T-helper 1 cell treated with Interleukin-12 subunit alpha and Interleukin-12 subunit beta and Interleukin-4 antibody, amounts not matched to agents 30 ng/mL and 1 ng/mL, for 36 hours (primary cell): Measurements from ENCODE around the gene CGREF1. TPM values are rescaled to one million over a fixed set of nuclear protein-coding genes. Genes with fewer than 3 reads are reported as not detected.
"Not testable (repeated sequence)": the region's sequence is repeated elsewhere in the genome, so short reads cannot be mapped to it uniquely, and the experiment has no call there.

Source experiments
- intact Hi-C: fragments of 100-400 bp; cut with micrococcal nuclease; formaldehyde crosslinking; loops from one replicate; pipeline ENCODE4 v1.15.1; 2024
- total RNA-seq: library from RNA; stranded (reverse); gene quantifications from 2 replicates; pipeline ENCODE4 v1.2.3, GENCODE V29; 2022

The CGREF1 gene
- total RNA-seq, 1 donor from 2014 or later: 3.5 TPM

DNA sequence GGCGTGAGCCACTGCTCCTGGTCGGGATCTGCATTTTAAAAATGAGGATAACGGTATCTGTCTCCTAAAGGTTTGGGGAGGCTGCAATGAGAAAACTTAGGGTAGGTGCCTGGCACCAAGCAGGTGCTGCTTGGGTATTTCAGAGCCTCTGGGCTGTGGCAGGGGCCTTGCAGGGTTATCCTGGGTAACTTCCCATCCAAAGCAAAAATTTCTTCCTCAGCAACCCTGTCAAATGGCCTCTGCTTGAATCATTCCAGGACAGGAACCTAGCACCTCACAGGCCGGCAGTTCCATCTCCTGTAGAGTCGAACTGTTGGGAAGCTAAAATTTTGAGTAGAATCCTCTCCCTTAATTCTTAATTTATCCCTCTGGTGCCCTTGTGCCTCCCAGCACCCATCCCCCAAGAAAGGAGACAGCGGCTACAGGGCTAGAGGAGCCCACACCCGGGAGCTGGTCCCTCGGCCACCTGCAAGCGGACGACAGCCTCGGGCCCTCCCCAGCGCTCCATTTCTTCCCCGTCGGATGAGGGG lies 868 bp downstream of the CGREF1 start:
- intact Hi-C loops: loop anchor here (2.0 kb wide), 1 partner anchor 17 kb away; the partner anchor contains the start of gene PREB

DNA sequence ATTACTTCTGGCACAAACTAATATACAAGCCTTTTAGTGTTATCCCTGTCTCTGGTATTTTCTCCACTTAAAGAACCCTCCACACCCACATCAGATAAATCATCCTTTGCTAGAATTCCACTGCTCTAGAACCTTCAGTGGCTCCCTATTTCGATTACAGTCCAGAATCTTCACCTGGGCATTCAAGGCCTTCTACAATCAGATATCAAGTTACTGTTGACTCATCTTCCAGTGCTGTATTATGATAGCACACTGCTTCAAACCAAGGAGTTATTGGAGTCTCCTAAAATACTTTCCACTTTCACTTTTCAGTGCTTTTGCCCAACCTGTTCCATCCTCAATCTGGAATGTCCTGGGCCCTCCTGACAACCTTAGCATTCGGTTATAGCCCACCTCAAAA lies 3.4 kb downstream of the CGREF1 start:
- intact Hi-C loops: no loop called here

DNA sequence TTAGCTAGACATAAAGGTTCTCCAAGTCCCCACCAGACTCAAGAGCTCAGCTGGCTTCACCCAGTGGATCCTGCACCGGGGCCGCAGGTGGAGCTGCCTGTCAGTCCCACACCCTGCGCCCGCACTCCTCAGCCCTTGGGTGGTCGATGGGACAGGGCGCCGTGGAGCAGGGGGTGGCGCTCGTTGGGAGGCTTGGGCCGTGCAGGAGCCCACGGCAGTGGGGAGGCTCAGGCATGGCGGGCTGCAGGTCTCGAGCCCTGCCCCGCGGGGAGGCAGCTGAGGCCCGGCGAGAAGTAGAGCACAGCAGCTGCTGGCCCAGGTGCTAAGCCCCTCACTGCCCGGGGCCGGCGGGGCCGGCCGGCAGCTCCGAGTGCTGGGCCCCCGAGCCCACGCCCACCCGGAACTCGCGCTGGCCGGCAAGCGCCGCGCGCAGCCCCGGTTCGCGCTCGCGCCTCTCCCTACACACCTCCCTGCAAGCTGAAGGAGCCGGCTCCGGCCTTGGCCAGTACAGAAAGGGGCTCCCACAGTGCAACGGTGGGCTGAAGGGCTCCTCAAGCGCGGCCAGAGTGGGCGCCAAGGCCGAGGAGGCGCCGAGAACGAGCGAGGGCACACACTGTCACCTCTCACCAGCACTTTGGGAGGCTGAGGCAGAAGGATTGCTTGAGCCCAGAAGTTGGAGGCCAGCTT lies 7.4 kb downstream of the CGREF1 start:
- intact Hi-C loops: not testable (repeated sequence)

DNA sequence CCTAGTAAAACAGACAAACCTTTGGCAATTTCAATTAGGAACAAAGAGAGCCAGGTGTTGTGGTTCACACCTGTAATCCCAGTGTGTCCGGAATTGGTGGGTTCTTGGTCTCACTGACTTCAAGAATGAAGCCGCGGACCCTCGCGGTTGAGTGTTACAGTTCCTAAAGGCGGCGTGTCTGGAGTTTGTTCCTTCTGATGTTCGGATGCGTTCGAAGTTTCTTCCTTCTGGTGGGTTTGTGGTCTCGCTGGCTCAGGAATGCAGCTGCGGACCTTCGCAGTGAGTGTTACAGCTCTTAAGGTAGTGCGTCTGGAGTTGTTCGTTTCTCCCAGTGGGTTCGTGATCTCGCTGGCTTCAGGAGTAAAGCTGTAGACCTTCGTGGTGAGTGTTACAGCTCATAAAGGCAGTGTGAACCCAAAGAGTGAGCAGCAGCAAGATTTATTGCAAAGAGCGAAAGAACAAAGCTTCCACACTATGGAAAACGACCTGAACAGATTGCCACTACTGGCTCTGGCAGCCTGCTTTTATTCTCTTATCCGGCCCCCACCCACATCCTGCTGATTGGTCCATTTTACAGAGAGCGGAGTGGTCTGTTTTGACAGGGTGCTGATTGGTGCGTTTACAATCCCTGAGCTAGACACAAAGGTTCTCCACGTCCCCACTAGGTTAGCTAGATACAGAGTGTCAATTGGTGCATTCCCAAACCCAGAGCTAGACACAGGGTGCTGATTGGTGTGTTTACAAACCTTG lies 8.2 kb downstream of the CGREF1 start:
- intact Hi-C loops: not testable (repeated sequence)

DNA sequence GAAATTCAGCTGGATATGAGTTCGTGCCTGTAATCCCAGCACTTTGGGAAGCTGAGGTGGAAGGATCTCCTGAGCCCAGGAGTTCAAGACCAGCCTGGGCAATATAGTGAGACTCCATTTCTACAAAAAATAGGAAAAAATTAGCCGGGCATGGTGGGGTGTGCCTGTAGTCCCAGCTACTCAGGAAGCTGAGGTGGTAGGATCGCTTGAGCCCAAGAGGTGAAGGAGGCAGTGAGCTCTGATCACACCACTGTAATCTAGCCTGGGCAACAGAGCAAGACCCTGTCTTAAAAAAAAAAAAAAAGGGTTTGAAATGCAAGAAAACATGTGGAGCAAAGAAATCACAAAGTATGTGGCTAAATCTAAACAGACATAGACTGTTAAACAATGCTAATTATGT lies 9.8 kb downstream of the CGREF1 start:
- intact Hi-C loops: no loop called here

DNA sequence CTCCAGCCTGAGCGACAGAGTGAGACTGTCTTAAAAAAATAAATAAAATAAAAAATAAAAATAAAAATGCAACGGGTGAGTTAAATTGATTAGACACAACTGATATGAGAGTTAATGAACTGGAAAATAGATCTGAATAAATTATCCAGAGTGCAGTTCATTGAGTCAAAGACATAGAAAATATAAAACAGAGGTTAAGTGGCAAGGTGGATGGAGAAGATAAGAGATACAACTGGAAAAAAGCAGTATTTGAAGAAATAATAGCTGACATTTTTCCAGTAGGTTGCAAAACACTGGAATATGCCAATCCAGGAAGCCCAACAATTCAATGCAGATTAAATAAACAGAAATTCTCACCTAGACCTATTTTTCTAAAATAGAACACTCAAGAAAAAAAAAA lies 10.7 kb downstream of the CGREF1 start:
- intact Hi-C loops: no loop called here

DNA sequence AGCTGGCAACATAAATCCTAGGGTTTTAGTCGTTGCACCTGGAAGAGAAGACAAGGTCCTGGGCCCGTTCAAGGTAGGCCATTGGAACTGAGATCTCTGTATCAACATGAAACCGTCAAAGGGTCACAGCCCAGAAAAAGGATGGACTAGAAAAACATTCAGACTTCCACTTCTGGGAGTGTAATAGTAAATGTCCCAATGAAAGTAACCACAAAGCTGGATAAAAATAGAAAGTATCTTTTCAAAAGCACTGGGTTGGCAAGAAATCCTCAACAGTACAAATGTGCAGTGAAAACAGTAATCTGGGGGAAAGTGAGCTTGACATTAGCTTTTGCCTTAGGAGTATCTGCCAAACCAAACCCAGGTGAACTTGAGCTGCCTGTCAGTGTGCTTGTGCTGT lies 12.9 kb downstream of the CGREF1 start:
- intact Hi-C loops: no loop called here

DNA sequence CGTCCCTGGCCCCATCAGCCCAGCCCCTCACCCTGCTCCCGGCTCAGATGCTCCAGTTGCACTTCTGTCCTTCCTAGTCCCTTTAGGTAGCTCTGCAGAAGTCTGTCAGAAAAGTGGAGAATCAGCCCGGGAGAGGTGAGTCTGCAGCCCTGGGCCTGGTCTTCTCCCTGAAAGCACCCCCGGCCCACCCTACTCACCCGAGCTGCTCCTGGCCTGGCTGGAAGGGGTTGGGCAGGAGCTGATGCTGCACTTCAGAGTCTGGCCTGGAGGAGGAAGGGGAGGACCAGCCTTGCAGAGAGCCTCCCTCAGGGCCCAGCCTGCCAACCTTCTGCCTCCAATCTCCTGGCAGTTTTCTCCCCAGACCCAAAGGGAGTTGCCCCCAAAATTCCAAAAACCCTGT lies 16.6 kb downstream of the CGREF1 start:
- intact Hi-C loops: no loop called here

DNA sequence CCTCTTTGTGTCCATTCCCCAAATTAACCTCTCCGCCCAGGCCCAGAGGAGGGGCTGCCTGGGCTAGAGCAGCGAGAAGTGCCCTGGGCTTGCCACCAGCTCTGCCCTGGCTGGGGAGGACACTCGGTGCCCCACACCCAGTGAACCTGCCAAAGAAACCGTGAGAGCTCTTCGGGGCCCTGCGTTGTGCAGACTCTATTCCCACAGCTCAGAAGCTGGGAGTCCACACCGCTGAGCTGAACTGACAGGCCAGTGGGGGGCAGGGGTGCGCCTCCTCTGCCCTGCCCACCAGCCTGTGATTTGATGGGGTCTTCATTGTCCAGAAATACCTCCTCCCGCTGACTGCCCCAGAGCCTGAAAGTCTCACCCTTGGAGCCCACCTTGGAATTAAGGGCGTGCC lies 18.9 kb downstream of the CGREF1 start:
- intact Hi-C loops: no loop called here

DNA sequence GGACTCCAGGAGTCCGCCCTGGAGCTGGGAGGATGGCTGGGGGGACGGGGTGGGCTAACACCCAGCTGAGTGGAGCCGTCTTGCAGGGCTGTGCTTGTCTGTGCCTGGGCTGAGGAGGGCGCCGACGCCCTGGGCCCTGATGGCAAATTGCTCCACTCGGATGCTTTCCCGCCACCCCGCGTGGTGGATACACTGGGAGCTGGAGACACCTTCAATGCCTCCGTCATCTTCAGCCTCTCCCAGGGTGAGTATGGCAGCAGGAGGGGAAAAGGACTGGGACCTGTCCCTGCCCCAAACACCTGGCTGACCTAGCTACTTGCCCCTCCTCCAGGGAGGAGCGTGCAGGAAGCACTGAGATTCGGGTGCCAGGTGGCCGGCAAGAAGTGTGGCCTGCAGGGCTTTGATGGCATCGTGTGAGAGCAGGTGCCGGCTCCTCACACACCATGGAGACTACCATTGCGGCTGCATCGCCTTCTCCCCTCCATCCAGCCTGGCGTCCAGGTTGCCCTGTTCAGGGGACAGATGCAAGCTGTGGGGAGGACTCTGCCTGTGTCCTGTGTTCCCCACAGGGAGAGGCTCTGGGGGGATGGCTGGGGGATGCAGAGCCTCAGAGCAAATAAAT lies 19.5 kb downstream of the CGREF1 start:
- intact Hi-C loops: no loop called here

DNA sequence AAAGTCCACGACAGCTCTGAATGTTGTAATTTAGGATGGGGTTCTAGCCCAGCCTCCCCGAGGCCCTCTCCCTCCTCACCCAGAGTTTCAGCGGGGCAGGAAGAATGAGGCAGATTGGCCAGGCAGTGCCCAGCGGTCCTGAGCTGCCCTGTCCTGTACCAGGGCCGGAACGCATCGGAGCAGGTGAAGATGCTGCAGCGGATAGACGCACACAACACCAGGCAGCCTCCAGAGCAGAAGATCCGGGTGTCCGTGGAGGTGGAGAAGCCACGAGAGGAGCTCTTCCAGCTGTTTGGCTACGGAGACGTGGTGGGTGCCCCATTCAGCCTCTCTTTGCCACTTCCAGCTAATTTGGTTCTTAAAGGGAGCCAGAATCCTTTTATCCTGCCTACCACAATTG lies 21.6 kb downstream of the CGREF1 start:
- intact Hi-C loops: no loop called here

DNA sequence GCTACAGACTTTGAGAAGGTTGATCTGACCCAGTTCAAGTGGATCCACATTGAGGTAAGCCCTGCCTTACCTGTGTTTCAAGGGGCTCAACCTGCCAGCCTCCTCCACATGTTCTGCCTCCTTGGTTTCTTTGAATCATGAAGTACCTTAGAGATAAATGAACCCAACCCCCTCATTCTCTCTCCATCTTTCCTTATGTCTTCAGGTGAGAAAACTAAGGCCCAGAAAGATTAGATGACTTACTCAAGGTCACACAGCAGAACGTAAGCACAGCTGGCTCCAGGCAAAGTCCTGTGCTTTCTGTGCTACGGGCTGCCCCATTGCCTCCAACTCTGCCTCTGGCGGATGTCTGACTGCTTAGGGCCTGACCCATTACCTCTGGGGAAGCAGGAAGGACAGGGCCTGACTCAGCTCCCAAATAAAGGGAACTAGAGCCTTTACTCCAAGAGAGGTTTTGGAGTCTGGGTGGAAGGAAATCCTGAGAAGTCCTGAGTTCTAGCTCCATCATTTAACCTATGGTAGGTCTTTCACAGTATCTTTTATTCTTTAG lies 22.1 kb downstream of the CGREF1 start:
- intact Hi-C loops: loop anchor here (1.0 kb wide), 5 partner anchors 11 to 259 kb away; partner anchors contain the start of genes ABHD1, GTF3C2, KHK and PREB

DNA sequence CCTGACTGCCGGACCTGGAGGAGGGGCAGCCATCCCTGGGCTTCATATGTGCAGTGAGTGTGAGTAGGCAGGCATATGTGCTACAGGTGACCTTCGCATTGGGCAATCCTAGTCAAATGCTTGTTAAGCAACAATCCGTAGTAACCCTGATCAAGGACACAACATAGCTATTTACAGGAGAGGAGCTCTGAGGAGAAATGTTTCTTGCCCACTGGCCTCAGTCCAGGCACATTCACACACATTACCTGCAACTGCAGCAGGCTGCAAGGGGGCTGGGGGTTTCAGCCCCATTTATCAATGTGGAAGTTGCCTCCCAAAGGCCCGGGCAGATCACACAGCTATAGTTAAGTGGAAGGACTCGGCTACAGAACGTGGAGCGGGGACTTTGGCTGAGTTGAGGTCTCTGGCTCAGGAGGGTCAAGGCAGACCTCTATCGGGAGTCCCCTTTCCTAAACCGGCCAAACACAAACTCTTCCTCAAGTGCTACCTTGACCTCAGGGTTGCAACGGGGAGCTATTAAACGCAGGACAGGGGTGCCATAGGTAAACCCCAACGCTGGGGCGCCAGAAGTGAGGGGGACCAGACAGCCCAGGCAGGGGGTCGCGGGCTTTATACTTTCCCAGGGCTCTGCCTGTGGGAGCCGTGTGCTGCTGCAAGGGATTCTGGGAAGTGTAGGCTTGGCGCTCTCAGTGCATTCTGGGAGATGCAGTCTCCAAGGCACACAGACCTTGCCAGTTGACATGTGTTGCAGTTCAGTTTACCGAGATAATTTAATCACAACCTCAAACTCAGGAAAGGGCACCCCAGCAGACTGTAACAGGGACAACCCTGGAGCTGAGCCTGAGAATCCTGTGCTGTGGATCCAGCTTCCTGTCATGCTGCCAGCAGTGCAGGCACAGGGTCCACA lies 22.9 kb downstream of the CGREF1 start:
- intact Hi-C loops: loop anchor here (1.0 kb wide), 5 partner anchors 10 to 260 kb away; partner anchors contain the start of genes ABHD1, GTF3C2, KHK and PREB

DNA sequence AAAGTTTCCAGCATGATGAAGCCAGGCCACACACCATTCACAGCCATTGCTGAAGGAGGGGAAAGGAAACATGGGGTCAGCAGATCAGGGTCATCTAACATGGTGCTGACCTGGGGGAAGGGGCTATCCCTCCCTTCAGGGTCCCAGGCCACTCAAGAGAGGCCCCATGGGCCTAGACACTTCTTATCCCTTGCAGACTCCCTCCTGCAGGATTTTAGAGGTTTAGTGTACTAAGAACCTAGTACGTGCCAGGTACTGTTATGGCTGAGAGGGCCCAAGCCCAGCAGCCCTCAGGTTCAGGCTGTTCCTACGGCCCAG lies 23.5 kb downstream of the CGREF1 start:
- intact Hi-C loops: no loop called here

DNA sequence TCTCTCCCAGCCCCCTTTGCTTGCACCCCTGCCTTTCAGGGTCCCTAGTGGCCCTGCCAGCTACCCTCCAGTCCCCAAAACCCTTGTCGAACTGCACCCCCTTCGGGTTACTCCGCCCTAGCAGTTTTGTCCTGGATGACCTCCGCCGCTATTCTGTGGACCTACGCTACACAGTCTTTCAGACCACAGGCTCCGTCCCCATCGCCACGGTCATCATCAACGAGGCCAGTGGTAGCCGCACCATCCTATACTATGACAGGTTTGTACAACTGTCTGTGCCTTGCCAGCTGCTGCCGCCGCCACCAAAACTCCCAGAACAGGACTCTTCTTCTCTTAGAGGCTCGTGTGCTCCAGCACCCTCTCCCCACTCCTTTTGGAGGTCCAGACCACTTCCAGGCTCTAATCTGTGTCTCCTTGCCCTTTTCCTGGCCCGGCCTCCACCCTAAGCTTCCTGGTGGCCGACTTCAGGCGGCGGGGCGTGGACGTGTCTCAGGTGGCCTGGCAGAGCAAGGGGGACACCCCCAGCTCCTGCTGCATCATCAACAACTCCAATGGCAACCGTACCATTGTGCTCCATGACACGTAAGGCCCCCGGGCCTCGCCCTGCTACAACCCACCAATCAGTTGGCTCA lies 24.5 kb downstream of the CGREF1 start:
- intact Hi-C loops: no loop called here

DNA sequence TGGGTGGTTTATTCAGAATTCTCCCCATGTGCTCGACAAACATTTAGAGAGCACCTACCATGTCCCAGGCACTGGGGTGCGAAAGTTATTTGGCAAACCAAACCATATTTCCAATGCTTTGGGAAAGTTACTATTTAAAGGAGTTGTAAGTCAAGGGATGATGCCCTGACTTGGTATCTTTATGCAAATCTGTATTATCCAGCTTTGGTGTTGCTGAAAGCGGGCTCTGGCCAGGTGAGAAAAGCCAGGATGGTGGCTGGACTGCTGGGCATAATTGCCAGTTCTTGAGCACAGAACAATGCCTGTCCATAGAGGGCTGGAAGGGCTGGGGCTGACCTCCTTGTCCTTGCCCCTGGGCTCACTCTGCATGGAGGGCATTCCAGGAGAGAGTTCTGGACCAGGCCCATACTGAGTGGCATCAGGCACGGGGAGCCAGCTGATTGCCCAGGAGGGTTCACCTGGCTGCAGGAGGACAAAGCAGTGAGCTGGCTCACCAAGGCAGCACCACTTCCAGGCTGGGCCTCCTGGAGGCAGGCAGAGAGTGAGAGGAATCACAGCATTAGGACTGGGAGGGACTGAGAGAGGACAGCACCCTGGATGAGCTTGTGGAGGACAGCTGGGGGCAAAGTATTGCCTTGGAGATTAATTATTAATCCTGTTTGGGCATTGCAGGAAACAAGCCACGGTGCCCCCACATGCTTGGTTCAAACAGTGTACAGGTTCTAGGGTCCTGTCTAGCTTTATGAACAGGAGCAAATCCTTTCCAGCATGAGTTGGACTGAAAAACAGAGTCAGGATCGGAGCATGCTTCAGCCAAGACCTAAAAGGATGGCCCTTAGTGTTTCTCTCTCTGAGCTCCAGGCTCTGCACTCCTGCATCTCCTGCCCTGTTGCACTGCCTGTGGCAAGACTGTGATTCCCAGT lies 25.2 kb downstream of the CGREF1 start:
- intact Hi-C loops: no loop called here

DNA sequence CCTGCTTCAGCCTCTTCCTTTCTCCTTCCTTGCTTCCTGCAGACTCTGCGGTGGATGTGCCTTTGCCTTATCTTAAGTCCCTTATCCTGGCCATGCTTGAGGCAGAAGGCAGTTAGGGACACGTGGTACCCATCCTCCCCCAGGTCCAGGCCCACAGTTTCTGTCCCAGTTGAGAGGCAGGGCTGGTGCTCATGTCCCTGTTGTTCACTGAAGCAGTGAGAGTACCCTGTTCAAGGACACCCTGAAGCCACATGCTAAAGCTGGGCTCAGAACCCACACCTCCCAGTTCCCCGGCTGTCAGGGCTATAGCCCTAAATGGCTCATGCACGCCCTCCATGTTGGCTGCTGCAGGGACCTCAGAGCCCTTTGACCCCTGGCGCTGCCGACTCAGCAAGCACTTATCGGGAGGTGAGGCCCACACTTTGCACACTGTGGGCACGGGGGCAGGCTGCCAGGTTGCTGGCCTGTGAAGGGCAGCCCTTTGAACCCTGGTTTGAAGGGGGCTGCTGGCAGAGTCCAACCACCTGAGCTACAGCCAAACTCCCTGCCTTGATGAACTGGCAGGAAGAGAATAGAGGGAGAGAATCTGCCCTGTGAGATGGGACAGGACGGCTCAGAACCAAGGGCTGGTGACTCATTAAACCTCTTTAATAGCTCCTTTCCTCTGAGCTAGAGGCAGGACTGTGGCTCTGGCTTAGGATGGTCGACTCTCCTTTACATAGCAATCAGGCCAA lies 26.1 kb downstream of the CGREF1 start:
- intact Hi-C loops: no loop called here
